Hippocampal formation (tissue), 2 donors: ENCODE data around the gene EIF2D.

Experiments used
- DNase-seq, 2 donors: peaks; one replicate each; lab custom pipeline; 2025; lab: John Stamatoyannopoulos, UW

Gene EIF2D

DNA sequence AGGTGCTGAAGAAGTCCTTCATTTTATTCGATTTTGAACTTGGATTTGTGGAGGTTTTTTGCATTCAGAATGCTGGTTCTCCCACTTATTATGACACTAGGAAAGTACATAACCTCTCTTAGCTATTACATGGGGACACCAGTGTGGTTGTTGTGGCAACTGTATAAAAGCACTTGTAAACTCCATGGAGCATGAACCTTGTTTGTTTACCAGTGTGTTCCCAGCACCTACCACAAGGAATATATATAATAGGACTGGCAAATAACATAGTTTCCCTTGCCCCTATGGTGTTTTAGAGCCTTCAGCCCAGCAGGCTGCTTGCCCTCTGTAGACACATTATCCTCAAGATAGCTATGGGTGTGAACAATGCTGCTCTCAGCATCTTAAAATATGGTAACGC lies 61.8 kb downstream of the EIF2D start:
- no peak for DNase-seq

DNA sequence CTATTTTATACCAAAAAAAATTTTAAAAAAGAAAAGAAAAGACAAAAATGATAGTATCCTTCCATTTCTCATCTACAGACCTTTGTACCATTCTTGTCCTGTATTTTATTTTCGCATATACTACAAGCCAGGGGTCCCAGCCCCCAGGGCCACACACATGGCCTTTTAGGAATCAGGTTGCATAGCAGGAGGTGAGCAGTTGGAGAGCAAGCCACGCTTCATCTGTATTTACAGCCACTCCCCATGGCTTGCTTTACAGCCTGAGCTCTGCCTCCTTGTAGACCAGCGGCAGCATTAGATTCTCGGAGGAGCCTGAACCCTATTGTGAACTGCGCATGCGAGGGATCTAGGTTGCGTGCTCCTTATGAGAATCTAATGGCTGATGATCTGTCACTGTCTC lies 65.2 kb downstream of the EIF2D start:
- no peak for DNase-seq

DNA sequence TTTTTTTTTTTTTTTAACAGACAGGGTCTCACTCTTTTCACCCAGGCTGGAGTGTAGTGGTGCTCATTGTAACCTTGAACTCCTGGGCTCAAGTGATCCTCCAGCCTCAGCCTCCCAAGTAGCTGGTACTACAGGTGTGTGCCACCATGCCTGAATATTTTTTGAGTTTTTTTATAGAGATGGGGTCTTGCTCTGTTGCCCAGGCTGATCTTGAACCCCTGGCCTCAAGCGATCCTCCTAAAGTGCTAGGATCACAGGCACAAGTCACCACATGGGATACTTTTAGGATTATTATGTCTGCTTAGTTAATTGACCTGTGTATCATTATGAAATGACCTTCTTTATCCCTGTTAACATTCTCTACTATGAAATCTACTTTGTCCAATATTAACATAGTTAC lies 66.9 kb downstream of the EIF2D start:
- no peak for DNase-seq

DNA sequence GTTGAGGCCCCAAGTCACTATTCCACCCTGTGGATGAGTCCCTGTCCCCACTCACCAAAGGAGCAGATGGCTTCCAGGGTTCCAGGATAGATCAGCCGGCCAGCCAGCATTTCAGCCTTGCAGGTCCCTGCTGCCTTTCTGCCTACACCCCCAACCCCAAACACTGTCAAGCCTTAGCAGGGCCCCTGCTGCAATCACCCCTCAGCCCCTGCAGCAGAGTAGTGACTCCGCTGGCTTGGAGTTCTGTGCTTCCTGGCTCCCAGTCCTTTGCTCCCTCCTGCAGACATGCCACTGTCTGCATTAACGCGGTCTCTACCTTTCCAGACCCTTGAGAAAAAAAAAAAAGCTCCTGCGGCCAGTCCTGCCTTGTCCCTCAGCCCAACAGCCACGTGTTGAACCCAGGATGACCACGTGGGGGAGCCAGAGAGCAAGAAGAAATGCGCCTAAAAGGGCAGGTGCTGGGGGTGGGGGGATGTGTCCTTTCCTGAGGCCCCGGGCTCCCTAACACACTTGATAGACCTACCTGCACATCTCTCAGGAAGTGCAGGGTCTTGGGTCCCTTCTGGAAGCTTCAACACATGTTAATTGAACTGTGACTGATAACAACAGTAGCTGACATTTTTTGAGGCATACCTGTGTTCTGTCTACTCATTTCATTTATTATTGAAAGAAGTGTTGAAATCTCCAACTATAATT lies 67.6 kb downstream of the EIF2D start:
- DNase-seq, result peak in 1 of 2 donors; percentile 39
